Thoracic aorta (tissue), 2 donors: ENCODE measurements around the gene SERPINE3. TPM values are rescaled to one million over a fixed set of nuclear protein-coding genes. Genes with fewer than 3 reads are reported as not detected.

Source experiments
- ATAC-seq: fragments of 150-250 bp; one replicate; pipeline ENCODE4 v1.8.0; 2017; ENCODE audit warnings: low read depth; ENCODE audit not compliant: insufficient number of reproducible peaks, low FRiP score
- DNase-seq: peaks from one replicate; pipeline ENCODE4 v3.0.0-alpha.2; 2020; ENCODE audit warnings: low spot score
- H3K27ac ChIP-seq, 2 donors: fragments of 200-600 bp; sonication (generic); 1 replicate in 1 of 2; 2 replicates in 1 of 2; pipeline ENCODE4 v1.5.1; 2016; ENCODE audit warnings: mild to moderate bottlenecking in 2 of 2, moderate library complexity in 2 of 2
- H3K27me3 ChIP-seq: fragments of 200-600 bp; sonication (generic); replicated peaks from 2 replicates; pipeline ENCODE4 v1.6.0; 2016; ENCODE audit warnings: mild to moderate bottlenecking; ENCODE audit not compliant: insufficient read depth
- H3K36me3 ChIP-seq: fragments of 200-600 bp; sonication (generic); one replicate; pipeline ENCODE4 v1.5.1; 2016
- H3K4me1 ChIP-seq, 2 donors: fragments of 200-600 bp; sonication (generic); 1 replicate in 1 of 2; 2 replicates in 1 of 2; pipeline versions ENCODE4 v1.5.1 to v1.6.0; 2016; ENCODE audit warnings: low read depth in 2 of 2, mild to moderate bottlenecking in 1 of 2; ENCODE audit not compliant: control insufficient read depth in 1 of 2
- H3K4me3 ChIP-seq: fragments of 200-600 bp; sonication (generic); 2 replicates; pipeline ENCODE4 v1.5.1; 2016; ENCODE audit warnings: mild to moderate bottlenecking
- H3K9me3 ChIP-seq: fragments of 200-600 bp; sonication (generic); 2 replicates; pipeline ENCODE4 v1.5.1; 2016
- total RNA-seq, 2 donors: library from RNA; depleted of rRNA; stranded (reverse); fragments of >200 nt; gene quantifications; one replicate each; pipeline versions ENCODE4 v1.1.0 to v1.2.3, GENCODE V29; 2016
- TF ChIP-seq, protein P1 (sequence below): fragments of 200-600 bp; sonication (generic); IDR thresholded peaks from one replicate; pipeline ENCODE4 v1.5.1; 2019; ENCODE audit warnings: antibody characterized with exemption

The SERPINE3 gene
- total RNA-seq, 2 donors from 2014 or later = 0.68 TPM; not detected in 1

DNA sequence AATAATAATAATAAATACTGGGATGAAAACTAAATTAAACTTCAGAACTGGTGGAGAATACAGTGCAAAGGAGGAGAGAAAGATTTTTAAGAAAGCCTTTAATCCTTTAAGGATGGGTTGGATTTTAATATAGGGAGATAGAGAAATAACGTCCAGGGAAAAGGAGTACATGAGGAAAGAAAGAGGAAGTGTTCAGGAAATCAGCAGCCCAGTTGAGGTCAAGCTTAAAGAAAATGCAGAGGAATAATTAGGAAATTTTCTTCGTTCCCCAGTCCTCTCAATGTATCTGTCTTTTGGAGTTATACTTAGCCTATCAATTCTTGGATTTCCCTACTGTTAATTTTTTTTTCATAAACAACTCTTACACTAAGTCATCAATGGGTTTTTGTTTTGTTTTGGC lies 65.7 kb downstream of the SERPINE3 start:
- DNase-seq = no peak
- H3K27me3 ChIP-seq = no peaks in the 10 kb centered on the region
- no peak overlapping the region for H3K27ac ChIP-seq
- peaks cover 7 to 20% of the 10 kb centered on the region in 2 donors for H3K4me1 ChIP-seq
- TF ChIP-seq, protein P1, sequence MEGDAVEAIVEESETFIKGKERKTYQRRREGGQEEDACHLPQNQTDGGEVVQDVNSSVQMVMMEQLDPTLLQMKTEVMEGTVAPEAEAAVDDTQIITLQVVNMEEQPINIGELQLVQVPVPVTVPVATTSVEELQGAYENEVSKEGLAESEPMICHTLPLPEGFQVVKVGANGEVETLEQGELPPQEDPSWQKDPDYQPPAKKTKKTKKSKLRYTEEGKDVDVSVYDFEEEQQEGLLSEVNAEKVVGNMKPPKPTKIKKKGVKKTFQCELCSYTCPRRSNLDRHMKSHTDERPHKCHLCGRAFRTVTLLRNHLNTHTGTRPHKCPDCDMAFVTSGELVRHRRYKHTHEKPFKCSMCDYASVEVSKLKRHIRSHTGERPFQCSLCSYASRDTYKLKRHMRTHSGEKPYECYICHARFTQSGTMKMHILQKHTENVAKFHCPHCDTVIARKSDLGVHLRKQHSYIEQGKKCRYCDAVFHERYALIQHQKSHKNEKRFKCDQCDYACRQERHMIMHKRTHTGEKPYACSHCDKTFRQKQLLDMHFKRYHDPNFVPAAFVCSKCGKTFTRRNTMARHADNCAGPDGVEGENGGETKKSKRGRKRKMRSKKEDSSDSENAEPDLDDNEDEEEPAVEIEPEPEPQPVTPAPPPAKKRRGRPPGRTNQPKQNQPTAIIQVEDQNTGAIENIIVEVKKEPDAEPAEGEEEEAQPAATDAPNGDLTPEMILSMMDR = no peak
- H3K36me3 ChIP-seq = no peaks in the 10 kb centered on the region
- H3K9me3 ChIP-seq = no peaks in the 10 kb centered on the region
- ATAC-seq = no peak
- no peak overlapping the region for H3K4me3 ChIP-seq

DNA sequence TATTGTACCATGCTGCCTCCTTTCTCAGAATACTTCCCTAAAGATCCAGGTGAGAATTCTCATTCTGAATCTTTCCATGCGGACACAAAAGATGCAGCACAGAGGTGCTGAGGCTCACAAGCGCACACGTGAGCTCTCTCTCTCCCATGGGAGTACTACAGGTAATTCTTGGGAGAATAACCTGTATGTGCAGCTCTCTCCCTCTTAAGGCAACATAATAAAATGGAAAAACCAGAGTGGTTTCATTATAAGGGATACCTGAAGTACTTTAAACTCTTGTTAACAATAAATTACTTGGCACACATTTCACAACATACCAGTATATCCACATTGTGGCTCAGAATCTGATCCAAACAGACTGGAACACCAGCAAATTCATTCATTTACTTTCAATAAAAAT lies 72.9 kb downstream of the SERPINE3 start:
- TF ChIP-seq, protein P1 = no peak
- peaks cover 3 to 23% of the 10 kb centered on the region in 2 donors for H3K4me1 ChIP-seq
- no peaks in the 10 kb centered on the region for H3K27me3 ChIP-seq
- DNase-seq = no peak
- no peaks in the 10 kb centered on the region for H3K9me3 ChIP-seq
- ATAC-seq = no peak
- no peak overlapping the region for H3K4me3 ChIP-seq
- H3K36me3 ChIP-seq = no peaks in the 10 kb centered on the region
- no peak overlapping the region for H3K27ac ChIP-seq

Other genes with a start within 250 kb of the SERPINE3 start
- not detected for gene C13orf42, start 228.4 kb upstream of the SERPINE3 start, total RNA-seq
- 10 to 100 TPM in 1 of 2 donors, 1 to 10 TPM in 1; 4.2 to 13.7 TPM for gene FAM124A, start 117.3 kb upstream of the SERPINE3 start, total RNA-seq
- gene INTS6, start 113.3 kb downstream of the SERPINE3 start, total RNA-seq = 10 to 100 TPM; 20.7 to 34.8 TPM
- gene WDFY2, start 244.8 kb downstream of the SERPINE3 start, total RNA-seq = 10 to 100 TPM; 14.6 to 19.3 TPM